ENCODE results near the gene CCDC24. TPM values are rescaled to one million over a fixed set of nuclear protein-coding genes. Genes with fewer than 3 reads are reported as not detected.

Gene CCDC24
- total and polyA plus RNA-seq, 2 of the 4 experiments (the other 2 are of a cell fraction), result 1.4 to 4.6 TPM

- Histone ChIP-seq H3K9ac (ENCODE audit: low read depth, low read length) (no peak overlapping the region), H2BK20ac (ENCODE audit: low read depth, low read length) (no peak overlapping the region), H3K14ac (replicated peaks; ENCODE audit: low read depth, low read length) (no peak overlapping the region), H3K79me1 (ENCODE audit: low read depth in 1 of 2, low read length in 2 of 2) (peaks cover 13 to 17% of the 10 kb centered on the region in 2 experiments; a peak in 3 of 4 replicates), H3K4ac (ENCODE audit: low read depth, low read length) (no peak overlapping the region), H3K56ac (ENCODE audit: extremely low read depth, insufficient read depth, low read length) (no peak overlapping the region), H3K27me3 (ENCODE audit: control insufficient read depth, insufficient read depth, low read length) (no peaks in the 10 kb centered on the region), H4K91ac (ENCODE audit: insufficient read depth, low read depth, low read length) (no peak overlapping the region), H3K18ac (ENCODE audit: low read depth, low read length) (no peak overlapping the region), H3K4me3 (ENCODE audit: insufficient read depth, low read depth, low read length) (peak overlapping the region; percentile 11; the same call in 1 of the 2 replicates), H3K4me2 (ENCODE audit: low read depth, low read length) (peak overlapping the region; percentile 75), H3K9me3 (ENCODE audit: control insufficient read depth, insufficient read depth, low read length) (no peaks in the 10 kb centered on the region), H4K20me1 (ENCODE audit: insufficient read depth, low read length) (no peaks in the 10 kb centered on the region), H3K27ac (ENCODE audit: insufficient read depth, low read length) (no peak overlapping the region), H3K23ac (ENCODE audit: low read depth, low read length) (no peak overlapping the region), H3K4me1 (ENCODE audit: control insufficient read depth, insufficient read depth, low read length) (0 out of 2 replicates have a peak, but pooled peaks cover 2% of the 10 kb centered on the region), H3K36me3 (ENCODE audit: control insufficient read depth, insufficient read depth, low read length) (peaks cover 15% of the 10 kb centered on the region), H2BK15ac (ENCODE audit: low read depth, low read length) (no peak overlapping the region), H4K8ac (ENCODE audit: low read depth in 2 of 2, low read length in 2 of 2) (no peak overlapping the region), H2BK120ac (ENCODE audit: low read depth, low read length) (no peak overlapping the region), H4K5ac (ENCODE audit: low read depth, low read length) (no peak overlapping the region), H2AFZ (replicated peaks; ENCODE audit: low read length, poor library complexity) (peak overlapping the region; percentile 53), H2AK5ac (ENCODE audit: low read depth, low read length) (no peak overlapping the region), H2BK5ac (ENCODE audit: low read depth, low read length, poor library complexity, severe bottlenecking) (no peak overlapping the region), H3K9me1 (ENCODE audit: insufficient read depth, low read length) (peaks cover 13% of the 10 kb centered on the region), H2AK9ac (replicated peaks; ENCODE audit: low read depth, low read length, poor library complexity) (no peak overlapping the region)
- ATAC-seq (ENCODE audit: low read depth), result no peak
- in situ Hi-C loops (cut with MboI; ENCODE audit: low sequenced_read_pairs), result loop anchor here (25.0 kb wide), 1 partner anchor 432 kb away; the partner anchor contains the start of gene PTPRF
- no peak for TF ChIP-seq FOS (IDR thresholded peaks at IDR 0.05; ENCODE audit: low read depth, low read length)
- no peak for TF ChIP-seq CEBPB (IDR thresholded peaks at IDR 0.05; ENCODE audit: low read depth, low read length)
- TF ChIP-seq USF2 (IDR thresholded peaks at IDR 0.05; ENCODE audit: low read depth, low read length), result no peak
- TF ChIP-seq, protein P1, sequence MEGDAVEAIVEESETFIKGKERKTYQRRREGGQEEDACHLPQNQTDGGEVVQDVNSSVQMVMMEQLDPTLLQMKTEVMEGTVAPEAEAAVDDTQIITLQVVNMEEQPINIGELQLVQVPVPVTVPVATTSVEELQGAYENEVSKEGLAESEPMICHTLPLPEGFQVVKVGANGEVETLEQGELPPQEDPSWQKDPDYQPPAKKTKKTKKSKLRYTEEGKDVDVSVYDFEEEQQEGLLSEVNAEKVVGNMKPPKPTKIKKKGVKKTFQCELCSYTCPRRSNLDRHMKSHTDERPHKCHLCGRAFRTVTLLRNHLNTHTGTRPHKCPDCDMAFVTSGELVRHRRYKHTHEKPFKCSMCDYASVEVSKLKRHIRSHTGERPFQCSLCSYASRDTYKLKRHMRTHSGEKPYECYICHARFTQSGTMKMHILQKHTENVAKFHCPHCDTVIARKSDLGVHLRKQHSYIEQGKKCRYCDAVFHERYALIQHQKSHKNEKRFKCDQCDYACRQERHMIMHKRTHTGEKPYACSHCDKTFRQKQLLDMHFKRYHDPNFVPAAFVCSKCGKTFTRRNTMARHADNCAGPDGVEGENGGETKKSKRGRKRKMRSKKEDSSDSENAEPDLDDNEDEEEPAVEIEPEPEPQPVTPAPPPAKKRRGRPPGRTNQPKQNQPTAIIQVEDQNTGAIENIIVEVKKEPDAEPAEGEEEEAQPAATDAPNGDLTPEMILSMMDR (conservative IDR thresholded peaks at IDR 0.05; ENCODE audit: low read depth, low read length), result no peak
- no peak for TF ChIP-seq BHLHE40 (IDR thresholded peaks at IDR 0.05; ENCODE audit: low read depth, low read length)
- TF ChIP-seq, protein P2, sequence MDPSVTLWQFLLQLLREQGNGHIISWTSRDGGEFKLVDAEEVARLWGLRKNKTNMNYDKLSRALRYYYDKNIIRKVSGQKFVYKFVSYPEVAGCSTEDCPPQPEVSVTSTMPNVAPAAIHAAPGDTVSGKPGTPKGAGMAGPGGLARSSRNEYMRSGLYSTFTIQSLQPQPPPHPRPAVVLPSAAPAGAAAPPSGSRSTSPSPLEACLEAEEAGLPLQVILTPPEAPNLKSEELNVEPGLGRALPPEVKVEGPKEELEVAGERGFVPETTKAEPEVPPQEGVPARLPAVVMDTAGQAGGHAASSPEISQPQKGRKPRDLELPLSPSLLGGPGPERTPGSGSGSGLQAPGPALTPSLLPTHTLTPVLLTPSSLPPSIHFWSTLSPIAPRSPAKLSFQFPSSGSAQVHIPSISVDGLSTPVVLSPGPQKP (IDR thresholded peaks at IDR 0.05; ENCODE audit: borderline replicate concordance, low read depth, low read length), result no peak
- no peak for TF ChIP-seq NFE2L2 (IDR thresholded peaks at IDR 0.05; ENCODE audit: low read depth, low read length)
- TF ChIP-seq MAZ (IDR thresholded peaks at IDR 0.05; ENCODE audit: borderline replicate concordance, low read depth, low read length), result no peak
- no peak for TF ChIP-seq MAFK (IDR thresholded peaks at IDR 0.05; ENCODE audit: low read depth, low read length)
- no peak for TF ChIP-seq RFX5 (IDR thresholded peaks at IDR 0.05; ENCODE audit: low read depth, low read length)
- TF ChIP-seq CHD1 (IDR thresholded peaks at IDR 0.05; ENCODE audit: low read depth, low read length), result no peak
- TF ChIP-seq SMC3 (IDR thresholded peaks at IDR 0.05; ENCODE audit: low read depth, low read length), result no peak
- TF ChIP-seq RAD21 (IDR thresholded peaks at IDR 0.05; ENCODE audit: low read length), result no peak
- TF ChIP-seq POLR2A (IDR thresholded peaks at IDR 0.05; ENCODE audit: low read depth, low read length), result no peak
- no peak for TF ChIP-seq RCOR1 (IDR thresholded peaks at IDR 0.05; ENCODE audit: insufficient replicate concordance, low read length)
- no peak for TF ChIP-seq MXI1 (IDR thresholded peaks at IDR 0.05; ENCODE audit: borderline replicate concordance, low read depth, low read length)
- intact Hi-C loops (cut with micrococcal nuclease), result loop anchor here (2.0 kb wide), 1 partner anchor 23 kb away; the partner anchor contains the start of gene IPO13
- no TSS peak for BruUV-seq (replicated peaks)
- CTCF ChIA-PET, result interaction anchor here (1.4 kb wide), 1 partner anchor 24 kb away, joined by 4 read pairs; no protein-coding TSS in a partner anchor
- 55% methylated on average over 5 of the region's 7 CpGs; no CpG with 5 or more reads in 1 of the 2 experiments for WGBS, 2 experiments (ENCODE audit: extremely low coverage in 2 of 2, insufficient read length in 1 of 2)
- no peak for DNase-seq
- dilution Hi-C loops (cut with HindIII; ENCODE audit: low sequenced_read_pairs, unreplicated experiment), result no loop called here
- POLR2A ChIA-PET (ENCODE audit: unreplicated experiment), result no interaction called here
Observed at GRCh38 chr1:43969416-43969745, 22.0 kb upstream of the CCDC24 start.
